HAP-1 (cell line): ENCODE measurements around the gene TOR2A.
"Not testable (repeated sequence)": the region's sequence is repeated elsewhere in the genome, so short reads cannot be mapped to it uniquely, and the experiment has no call there.

ENCODE experiments used
- DNase-seq, 2 experiments: peaks; one replicate each; pipeline ENCODE4 v3.0.0-alpha.2; 2016 to 2020; ENCODE audit warnings: low spot score in 2 of 2
- H3K27me3 ChIP-seq: fragments of 250-450 bp; sonication (Bioruptor Pico); 2 replicates; pipeline ENCODE4 v1.5.1; 2020; ENCODE audit warnings: low read depth, mild to moderate bottlenecking, moderate library complexity
- H3K36me3 ChIP-seq: fragments of 250-450 bp; sonication (Bioruptor Pico); replicated peaks from 2 replicates; pipeline ENCODE4 v1.5.1; 2020; ENCODE audit warnings: mild to moderate bottlenecking
- H3K4me1 ChIP-seq: fragments of 250-450 bp; sonication (Bioruptor Pico); 2 replicates; pipeline ENCODE4 v1.5.1; 2020; ENCODE audit warnings: mild to moderate bottlenecking
- H3K4me3 ChIP-seq: fragments of 250-450 bp; sonication (Bioruptor Pico); 2 replicates; pipeline ENCODE4 v1.5.1; 2020; ENCODE audit warnings: mild to moderate bottlenecking, moderate library complexity
- H3K9me3 ChIP-seq: fragments of 250-450 bp; sonication (Bioruptor Pico); 2 replicates; pipeline ENCODE4 v1.5.1; 2020; ENCODE audit warnings: mild to moderate bottlenecking, moderate library complexity
- in situ Hi-C: fragments of 300-500 bp; cut with MboI; formaldehyde crosslinking; loops from 3 replicates; pipeline ENCODE4 v1.14.3; 2020; ENCODE audit warnings: low sequenced_read_pairs, inconsistent platforms, mixed read lengths

Gene TOR2A

DNA sequence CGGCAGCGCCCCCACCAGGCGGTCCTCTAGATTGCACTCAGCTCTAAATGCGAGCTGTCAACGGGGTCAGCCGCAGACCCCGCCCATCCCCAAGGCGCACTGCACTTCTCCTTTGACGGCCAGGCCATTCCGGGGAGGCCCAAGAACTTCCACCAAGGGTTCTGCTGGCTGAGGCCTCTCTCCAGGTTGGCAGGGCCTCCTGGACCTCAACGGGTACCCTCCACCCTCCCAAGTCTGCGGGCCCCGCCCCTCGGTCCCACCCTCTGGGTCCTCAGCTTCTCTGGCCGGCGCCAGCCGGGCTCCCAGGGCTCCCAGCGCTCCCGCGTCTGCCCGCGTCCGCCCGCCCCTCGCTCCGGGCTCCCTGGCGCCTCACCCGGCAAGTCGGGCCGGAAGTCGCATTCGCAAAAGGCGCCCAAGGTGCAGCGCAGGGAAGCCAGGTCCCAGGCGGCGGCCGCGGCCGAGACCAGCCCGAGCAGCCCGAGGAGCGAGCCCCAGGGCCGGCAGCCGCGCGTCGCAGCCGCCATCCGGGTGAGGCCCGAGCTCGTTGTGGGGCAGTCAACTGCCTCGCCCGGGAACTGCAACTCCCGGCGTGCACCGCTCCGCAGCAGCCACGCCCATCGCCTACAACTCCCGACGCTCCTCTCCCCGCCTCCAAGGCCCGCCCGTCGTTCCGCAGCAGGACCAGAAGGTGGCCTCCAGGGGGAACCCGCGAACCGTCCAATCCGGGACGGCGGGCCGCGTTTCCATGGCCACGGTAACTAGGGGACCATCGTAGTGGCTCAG is at the start of gene TOR2A:
Gene TOR2A, minus strand, starts transcription at position 548 of the 783 bp plus-strand sequence. Its CDS starts 24 bp downstream, at position 524.
- Histone ChIP-seq H3K36me3 (no peaks in the 10 kb centered on the region), H3K4me3 (peak within 1 kb of the TSS; percentile 57), H3K4me1 (peaks cover 8% of the 10 kb centered on the region), H3K9me3 (no peaks in the 10 kb centered on the region), H3K27me3 (no peaks in the 10 kb centered on the region)
- in situ Hi-C loops, result loop anchor here (5.0 to 10.0 kb wide), 2 partner anchors 47 to 180 kb away; partner anchors contain the start of gene ST6GALNAC4
- DNase-seq, result peak; percentile 96 to 99

DNA sequence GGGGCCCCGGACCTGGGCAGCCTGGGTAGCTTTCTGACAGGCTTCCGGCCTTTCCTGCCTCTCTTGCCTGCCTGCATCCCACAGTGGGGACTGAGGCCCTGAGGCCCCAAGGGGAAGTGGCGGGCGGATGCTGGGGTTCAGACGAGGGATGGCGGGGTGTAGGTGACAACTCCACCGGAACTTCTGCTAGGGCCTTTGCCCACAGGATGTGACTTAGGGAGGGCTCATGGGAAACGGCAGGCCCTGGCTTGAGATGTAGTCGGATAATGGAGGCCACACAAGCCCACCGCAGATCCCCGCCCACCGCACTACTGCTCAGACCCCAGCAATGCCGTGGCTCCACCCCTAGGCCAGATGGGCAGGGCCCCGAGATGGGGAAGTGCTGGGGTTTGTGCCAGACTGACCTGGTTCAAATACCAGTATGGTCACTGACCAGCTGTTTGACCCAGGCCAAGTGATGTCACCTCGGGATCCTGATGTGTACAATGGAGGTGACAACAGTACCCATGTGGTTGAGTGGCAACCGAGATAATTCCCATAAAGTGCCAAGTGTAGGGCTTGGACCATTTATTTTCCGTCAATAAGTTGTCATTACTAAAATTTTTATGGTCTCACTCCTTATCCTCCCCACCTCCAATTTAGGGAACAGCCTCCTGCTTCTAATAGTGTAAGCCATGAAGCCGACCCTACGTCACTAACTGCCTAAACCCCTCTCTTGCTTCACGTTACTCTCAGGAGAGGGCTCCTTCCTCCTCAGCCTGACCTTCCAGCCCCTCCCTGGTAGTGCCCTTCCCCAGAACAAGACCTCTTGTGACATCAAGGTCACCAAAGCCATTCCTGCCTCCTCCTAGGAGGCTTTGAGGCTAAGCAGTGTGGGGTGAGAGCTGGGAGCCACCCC is 48.3 kb upstream of the TOR2A start:
- Histone ChIP-seq H3K36me3 (peaks cover 20% of the 10 kb centered on the region), H3K9me3 (no peaks in the 10 kb centered on the region), H3K4me1 (peaks cover 5% of the 10 kb centered on the region), H3K4me3 (no peak overlapping the region), H3K27me3 (no peaks in the 10 kb centered on the region)
- no peak for DNase-seq
- in situ Hi-C loops, result loop anchor here (5.0 kb wide), 1 partner anchor 46 kb away; the partner anchor contains the start of gene TOR2A

DNA sequence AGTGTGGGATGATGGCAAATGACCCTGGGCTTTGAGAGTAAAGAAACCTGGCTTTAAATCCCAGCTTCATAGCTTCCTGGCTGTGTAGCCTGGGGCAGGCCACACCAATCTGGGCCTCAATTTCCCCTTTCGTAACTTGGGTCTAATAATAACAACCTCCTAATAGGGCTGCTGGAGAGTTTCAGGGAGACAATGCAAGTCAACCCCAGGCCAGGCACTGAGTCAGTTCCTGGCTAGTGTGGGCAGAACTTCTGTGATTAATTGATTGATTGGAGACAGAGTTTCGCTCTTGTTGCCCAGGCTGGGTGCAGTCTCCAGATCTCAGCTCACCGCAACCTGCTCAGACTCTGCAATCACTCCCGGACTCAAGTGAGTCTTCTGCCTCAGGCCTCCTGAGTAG is 46.7 kb upstream of the TOR2A start:
- in situ Hi-C loops, result loop anchor here (5.0 kb wide), 1 partner anchor 45 kb away; the partner anchor contains the start of gene TOR2A
- H3K9me3 ChIP-seq, result no peaks in the 10 kb centered on the region
- DNase-seq, result no peak
- H3K4me3 ChIP-seq, result no peak overlapping the region
- H3K36me3 ChIP-seq, result peaks cover 5% of the 10 kb centered on the region; the same call in 1 of the 2 replicates
- no peaks in the 10 kb centered on the region for H3K27me3 ChIP-seq
- H3K4me1 ChIP-seq, result peaks cover 3% of the 10 kb centered on the region; the same call in 1 of the 2 replicates

DNA sequence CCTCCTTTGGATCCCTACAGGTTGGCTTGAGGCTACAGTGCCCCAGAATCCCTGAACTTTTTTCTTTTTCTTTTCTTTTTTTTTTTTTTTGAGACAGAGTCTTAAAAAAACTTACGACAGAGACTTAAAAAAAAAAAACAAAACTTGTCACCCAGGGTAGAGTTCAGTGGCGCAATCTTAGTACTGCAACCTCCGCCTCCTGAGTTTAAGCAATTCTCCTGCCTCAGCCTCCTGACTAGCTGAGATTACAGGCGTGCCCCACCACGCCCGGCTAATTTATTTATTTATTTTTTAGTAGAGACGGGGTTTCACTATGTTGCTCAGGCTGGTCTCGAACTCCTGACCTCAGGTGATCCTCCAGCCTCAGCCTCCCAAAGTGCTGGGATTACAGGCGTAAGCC is 45.8 kb upstream of the TOR2A start:
- H3K9me3 ChIP-seq, H3K27me3 ChIP-seq, H3K4me1 ChIP-seq, DNase-seq, H3K36me3 ChIP-seq, H3K4me3 ChIP-seq: not testable (repeated sequence)
- in situ Hi-C loops, result loop anchor here (5.0 kb wide), 1 partner anchor 44 kb away; the partner anchor contains the start of gene TOR2A

DNA sequence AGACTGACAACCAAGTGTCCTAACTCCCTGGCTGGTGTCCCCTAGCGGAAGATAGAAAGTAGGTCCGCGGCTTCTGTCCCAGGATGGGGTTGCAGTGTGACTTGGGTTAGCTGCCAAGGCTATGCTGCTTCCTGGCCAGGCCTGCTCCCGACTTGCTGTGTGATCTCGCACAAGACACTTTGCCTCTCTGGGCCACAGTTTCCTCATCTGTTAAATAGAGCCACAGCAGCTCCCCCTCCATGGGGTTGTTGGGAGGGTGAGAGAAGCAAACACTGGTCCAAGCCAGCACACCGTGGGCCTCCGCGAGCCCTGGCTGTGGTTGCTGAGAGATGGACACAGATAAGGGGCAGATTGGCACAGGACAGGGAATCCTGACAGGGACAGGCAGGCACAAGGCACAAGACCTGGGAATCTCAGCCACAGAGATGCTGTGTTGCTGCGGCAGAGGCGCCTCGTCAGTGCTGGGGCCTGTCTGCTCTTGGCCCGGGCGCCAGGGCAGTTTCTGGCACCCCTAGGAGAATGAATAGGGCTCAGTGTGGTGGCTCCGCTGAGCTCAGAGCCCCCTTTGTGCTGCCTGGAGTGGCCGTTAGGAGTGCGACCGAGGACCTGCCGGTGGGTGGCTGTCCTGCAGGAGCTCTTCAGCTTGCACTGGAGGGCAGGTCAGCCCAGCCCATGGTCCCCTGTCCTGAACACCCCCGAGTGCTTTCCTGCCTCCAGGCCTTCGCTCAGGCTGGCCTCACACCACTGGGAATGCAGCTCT is 45.2 kb upstream of the TOR2A start:
- H3K4me1 ChIP-seq, result peaks cover 3% of the 10 kb centered on the region; the same call in 1 of the 2 replicates

DNA sequence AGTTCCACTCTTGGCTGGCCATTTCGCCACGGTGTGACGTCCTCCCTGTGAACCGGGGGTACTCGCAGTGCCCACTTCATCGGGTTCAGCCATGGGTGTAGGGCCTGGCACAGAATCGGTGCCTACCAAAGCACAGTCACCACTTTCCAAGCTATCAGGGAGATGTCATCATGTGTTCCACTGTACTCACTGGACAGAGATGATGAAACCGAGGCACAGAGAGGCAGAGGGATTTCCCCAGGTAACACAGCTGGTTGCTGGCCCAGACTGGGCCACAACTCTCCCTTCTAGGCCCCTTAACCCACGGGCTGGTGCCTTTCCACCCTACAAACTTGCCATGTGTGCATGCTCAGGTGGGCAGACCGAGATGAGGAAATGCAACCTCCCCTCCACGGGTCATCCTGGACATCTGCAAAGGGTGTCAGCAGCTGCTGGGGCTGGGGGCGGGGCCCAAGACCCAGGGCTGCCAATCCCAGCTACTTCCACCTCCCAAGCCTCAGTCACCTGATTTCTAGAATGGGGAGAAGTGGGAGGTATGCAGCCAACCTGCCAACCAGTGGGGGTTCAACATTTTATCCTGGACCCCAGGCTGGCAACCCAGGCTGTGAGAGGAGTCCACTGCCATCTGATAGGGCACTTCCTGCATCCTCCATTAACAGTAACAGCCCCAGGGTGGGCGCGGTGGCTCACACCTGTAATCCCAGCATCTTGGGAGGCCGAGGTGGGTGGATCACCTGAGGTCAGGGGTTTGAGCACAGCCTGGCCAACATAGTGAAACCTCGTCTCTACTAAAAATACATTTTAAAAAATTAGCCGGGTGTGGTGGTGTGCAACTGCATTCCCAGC is 44.3 kb upstream of the TOR2A start:
- no peaks in the 10 kb centered on the region for H3K4me1 ChIP-seq
- H3K27me3 ChIP-seq, result no peaks in the 10 kb centered on the region
- in situ Hi-C loops, result no loop called here
- H3K4me3 ChIP-seq, result no peak overlapping the region
- no peak for DNase-seq
- H3K9me3 ChIP-seq, result no peaks in the 10 kb centered on the region
- H3K36me3 ChIP-seq, result no peaks in the 10 kb centered on the region

More for the DNA sequence above, 45.2 kb upstream of the TOR2A start:
- H3K27me3 ChIP-seq, result no peaks in the 10 kb centered on the region
- H3K36me3 ChIP-seq, result no peaks in the 10 kb centered on the region
- no peak for DNase-seq
- in situ Hi-C loops, result loop anchor here (5.0 kb wide), 1 partner anchor 43 kb away; the partner anchor contains the start of gene TOR2A
- H3K9me3 ChIP-seq, result no peaks in the 10 kb centered on the region
- H3K4me3 ChIP-seq, result no peak overlapping the region

DNA sequence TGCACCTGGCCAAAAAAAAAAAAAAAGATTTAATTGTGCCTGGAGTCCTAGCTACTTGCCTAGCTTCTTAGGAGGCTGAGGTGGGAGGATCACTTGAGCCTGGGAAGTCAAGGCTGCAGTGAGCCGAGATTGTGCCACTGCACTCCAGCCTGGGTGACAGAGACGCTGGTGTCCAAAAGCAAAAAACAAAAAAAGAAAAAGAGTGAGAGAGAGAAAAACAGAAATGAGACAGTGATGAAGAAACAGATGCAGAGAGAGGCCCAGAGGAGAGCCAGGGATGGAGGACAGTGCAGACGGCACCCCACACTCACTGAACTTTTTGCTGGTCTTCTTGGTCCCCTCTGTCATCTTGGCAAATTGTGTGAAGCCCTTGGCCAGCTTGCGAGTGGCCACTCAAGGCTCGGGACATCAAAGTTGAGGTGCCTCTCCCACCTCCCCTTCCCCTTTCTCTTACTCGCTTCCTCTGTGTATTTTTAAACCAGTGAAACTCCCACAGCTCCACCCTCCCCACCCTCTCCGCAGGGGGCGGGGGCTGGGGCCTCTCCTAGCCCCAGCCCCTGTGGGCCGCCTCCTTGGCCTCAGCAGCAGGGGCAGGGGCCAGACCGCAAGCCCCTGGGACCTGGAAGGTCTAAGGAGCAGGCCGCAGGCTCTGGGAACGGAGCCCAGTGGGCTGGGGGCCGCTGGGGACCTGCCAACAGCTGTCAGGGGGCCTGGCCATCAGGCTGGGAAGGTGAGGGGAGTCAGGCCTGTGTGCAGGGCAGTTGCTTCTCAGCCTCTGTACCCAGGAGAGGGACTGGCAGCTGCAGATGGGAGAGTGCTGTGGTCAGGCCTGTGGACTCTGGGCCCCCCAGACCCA is 43.4 kb upstream of the TOR2A start, which contains the start of gene SH2D3C:
Gene SH2D3C, minus strand, starts transcription at position 387 of the 856 bp plus-strand sequence. Its CDS starts 39 bp downstream, at position 348.
- no peak for DNase-seq
- in situ Hi-C loops, result no loop called here
- no peaks in the 10 kb centered on the region for H3K4me1 ChIP-seq

DNA sequence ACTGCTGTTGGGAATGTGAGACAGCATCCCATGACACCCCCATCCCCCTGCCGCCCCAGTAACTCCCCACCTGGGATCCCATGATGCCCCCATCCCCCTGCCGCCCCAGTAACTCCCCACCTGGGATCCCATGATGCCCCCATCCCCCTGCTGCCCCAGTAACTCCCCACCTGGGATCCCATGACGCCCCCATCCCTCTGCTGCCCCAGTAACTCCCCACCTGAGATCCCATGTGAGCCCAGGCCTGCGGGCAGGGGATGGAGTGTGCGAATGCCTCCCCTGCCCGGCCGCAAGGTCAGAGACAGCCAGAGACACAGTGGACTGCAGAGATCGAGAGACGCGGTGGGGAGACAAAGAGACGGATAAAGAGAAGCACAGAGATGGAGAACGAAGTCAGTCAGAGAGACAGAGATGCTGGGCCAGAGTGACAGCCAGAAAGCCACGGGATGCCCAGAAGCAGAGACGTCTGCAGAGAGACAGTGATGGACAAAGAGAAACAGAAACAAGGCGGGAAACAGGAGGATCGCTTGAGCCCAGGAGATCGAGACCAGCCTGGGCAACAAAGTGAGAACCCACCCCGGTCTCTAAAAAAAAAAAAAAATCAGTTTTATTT is 42.4 kb upstream of the TOR2A start:
- in situ Hi-C loops, result no loop called here
- H3K9me3 ChIP-seq, result no peaks in the 10 kb centered on the region
- no peak overlapping the region for H3K4me3 ChIP-seq
- no peaks in the 10 kb centered on the region for H3K36me3 ChIP-seq
- H3K27me3 ChIP-seq, result no peaks in the 10 kb centered on the region
- no peak for DNase-seq
- no peaks in the 10 kb centered on the region for H3K4me1 ChIP-seq

More for the DNA sequence above, 43.4 kb upstream of the TOR2A start, which contains the start of gene SH2D3C:
- H3K36me3 ChIP-seq, result no peaks in the 10 kb centered on the region
- no peaks in the 10 kb centered on the region for H3K27me3 ChIP-seq
- no peaks in the 10 kb centered on the region for H3K9me3 ChIP-seq
- no peak within 1 kb of the TSS for H3K4me3 ChIP-seq

DNA sequence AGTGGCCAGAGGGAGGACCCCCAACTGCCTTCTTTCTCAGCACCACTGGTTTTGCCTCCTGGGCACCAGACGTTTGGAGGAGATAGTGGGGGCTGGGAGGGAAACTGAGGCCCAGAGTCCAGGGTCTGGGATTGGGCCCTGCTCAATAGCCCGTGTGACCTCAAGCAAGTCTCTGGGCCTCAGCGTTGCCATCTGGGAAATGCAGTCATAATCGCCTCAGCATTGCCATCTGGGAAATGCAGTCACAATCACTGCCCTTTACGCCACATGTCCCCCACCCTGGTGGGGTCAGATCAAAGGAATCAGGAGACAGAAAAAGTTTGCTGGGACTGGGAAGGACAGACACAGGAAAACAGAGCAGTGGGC is 41.8 kb upstream of the TOR2A start:
- no peaks in the 10 kb centered on the region for H3K9me3 ChIP-seq
- no peak overlapping the region for H3K4me3 ChIP-seq
- no peaks in the 10 kb centered on the region for H3K36me3 ChIP-seq
- no peaks in the 10 kb centered on the region for H3K27me3 ChIP-seq
- no peaks in the 10 kb centered on the region for H3K4me1 ChIP-seq
- in situ Hi-C loops, result no loop called here
- DNase-seq, result no peak

DNA sequence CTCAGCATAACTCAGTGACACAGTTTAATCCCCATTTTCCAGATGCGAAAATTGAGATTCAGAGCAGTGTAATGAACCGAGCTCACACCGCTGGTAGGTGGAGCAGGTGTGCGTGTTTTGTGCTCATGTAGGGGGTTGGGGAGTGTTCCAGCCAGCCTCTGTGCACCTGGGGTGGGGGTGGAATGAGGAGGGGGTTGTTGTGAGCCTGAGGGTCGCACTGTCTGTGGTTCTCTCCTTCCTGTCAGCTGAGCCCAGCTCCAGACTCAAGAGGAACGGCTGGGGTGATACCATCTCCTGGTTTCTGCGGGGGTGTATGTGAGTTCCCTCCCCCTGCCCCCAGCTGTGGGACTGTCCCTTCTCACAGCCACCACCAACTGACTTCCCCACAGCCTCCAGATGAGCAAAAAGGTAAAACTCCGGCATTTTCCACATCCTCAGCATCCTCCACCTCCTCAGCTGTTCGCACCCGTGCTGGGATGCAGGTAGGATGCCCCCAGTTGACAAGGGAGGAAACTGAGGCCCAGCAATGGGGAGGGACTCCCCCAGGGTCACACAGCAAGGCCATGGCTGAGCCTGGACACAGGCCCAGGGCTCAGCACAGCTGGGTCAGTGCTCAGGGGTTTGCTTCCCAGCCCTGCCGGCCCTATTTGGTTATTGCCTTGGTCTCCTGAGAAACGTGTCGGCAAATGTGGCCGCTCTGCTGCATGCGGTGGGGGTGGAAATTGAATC is 41.3 kb upstream of the TOR2A start:
- in situ Hi-C loops, result no loop called here
- Histone ChIP-seq H3K9me3 (no peaks in the 10 kb centered on the region), H3K4me3 (no peak overlapping the region), H3K27me3 (no peaks in the 10 kb centered on the region), H3K4me1 (no peaks in the 10 kb centered on the region), H3K36me3 (no peaks in the 10 kb centered on the region)
- peak in 1 of 2 experiments; percentile 53 for DNase-seq

DNA sequence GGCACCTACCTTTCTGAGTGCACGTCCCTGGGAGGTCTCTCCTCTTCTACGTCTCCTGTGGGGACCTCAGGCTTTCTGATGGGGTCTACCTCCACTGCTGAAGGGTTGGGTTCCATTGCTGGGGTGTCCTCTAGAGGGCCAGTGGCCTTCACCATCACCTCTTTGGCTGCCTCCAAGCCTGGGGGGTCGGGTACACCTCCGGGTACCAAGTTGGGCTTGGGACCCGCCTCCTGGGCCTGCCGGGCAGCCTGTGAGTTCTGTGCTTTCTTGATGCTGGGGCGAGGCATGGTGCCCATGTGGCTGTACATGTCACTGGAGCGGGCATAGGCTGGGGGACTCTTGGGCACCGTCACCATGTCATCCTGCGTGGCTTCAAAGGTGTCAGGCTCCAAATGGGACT is 38.9 kb upstream of the TOR2A start:
- Histone ChIP-seq H3K36me3 (no peaks in the 10 kb centered on the region), H3K4me3 (no peak overlapping the region), H3K27me3 (no peaks in the 10 kb centered on the region), H3K4me1 (0 out of 2 replicates have a peak, but pooled peaks cover 5% of the 10 kb centered on the region), H3K9me3 (no peaks in the 10 kb centered on the region)
- in situ Hi-C loops, result no loop called here
- DNase-seq, result no peak
